HG03064 (cell line): ENCODE results near the gene PTPN23.
"Not testable (repeated sequence)": the region's sequence is repeated elsewhere in the genome, so short reads cannot be mapped to it uniquely, and the experiment has no call there.

Source experiments
- ATAC-seq: cut with Tn5 transposase; IDR thresholded peaks from one replicate; pipeline ENCODE4 v1.9.1; 2021; ENCODE audit warnings: low read depth; ENCODE audit not compliant: unreplicated experiment

Gene PTPN23

GRCh38 chr3:47434849-47435248 is 54.0 kb downstream of the PTPN23 start:
- no peak for ATAC-seq

- ATAC-seq, result no peak
These were observed 55.4 kb downstream of the PTPN23 start for GRCh38 chr3:47436180-47436579.

- no peak for ATAC-seq
These were observed 59.3 kb downstream of the PTPN23 start for GRCh38 chr3:47440131-47440530.

- no peak for ATAC-seq
These were observed 61.2 kb downstream of the PTPN23 start for GRCh38 chr3:47441796-47442551.

GRCh38 chr3:47443611-47443995 is 62.8 kb downstream of the PTPN23 start:
- no peak for ATAC-seq

GRCh38 chr3:47444103-47444502 is 63.3 kb downstream of the PTPN23 start:
- ATAC-seq, result no peak

GRCh38 chr3:47452453-47453215 is 71.8 kb downstream of the PTPN23 start:
- no peak for ATAC-seq

- ATAC-seq, result no peak
These were observed 75.1 kb downstream of the PTPN23 start for GRCh38 chr3:47455806-47456452.

GRCh38 chr3:47456984-47457383 is 76.2 kb downstream of the PTPN23 start:
- ATAC-seq, result no peak

- ATAC-seq, result not testable (repeated sequence)
These were observed 78.8 kb downstream of the PTPN23 start for GRCh38 chr3:47459534-47460085.
